GM12878 (cell line): ENCODE results near the gene SETDB1. TPM values are rescaled to one million over a fixed set of nuclear protein-coding genes. Genes with fewer than 3 reads are reported as not detected.

ENCODE experiments used
- ATAC-seq: fragments of 200-7000 bp; cut with Tn5 transposase; 3 replicates; pipeline ENCODE4 v1.9.1; 2020; ENCODE audit warnings: mild to moderate bottlenecking, moderate library complexity
- BruUV-seq: library from RNA; stranded (reverse); fragments of 400-500 nt; replicated peaks from 2 replicates; lab custom pipeline; 2021; lab: Mats Ljungman, UMichigan
- CTCF ChIA-PET: fragments of 300-600 bp; sonication (Branson Sonifier 250); formaldehyde crosslinking; extraction: SDS; loops from one replicate; lab custom pipeline; 2021; ENCODE audit warnings: inconsistent platforms; lab: Yijun Ruan, JAX
- POLR2A ChIA-PET: fragments of 350-600 bp; formaldehyde crosslinking; extraction: SDS; loops from one replicate; lab custom pipeline; 2021; ENCODE audit warnings: inconsistent platforms; lab: Charles Lee
- RAD21 ChIA-PET: fragments of 300-600 bp; sonication (Branson Sonifier 250); formaldehyde crosslinking; loops from one replicate; lab custom pipeline; 2023; ENCODE audit warnings: antibody characterized with exemption; ENCODE audit not compliant: unreplicated experiment; lab: Charles Lee
- SMC1A ChIA-PET: fragments of 300-600 bp; sonication (Branson Sonifier 250); formaldehyde crosslinking; loops from one replicate; lab custom pipeline; 2023; ENCODE audit not compliant: unreplicated experiment, uncharacterized antibody; lab: Charles Lee
- DNase-seq: peaks from one replicate; pipeline ENCODE4 v3.0.0-alpha.2; 2011; ENCODE audit warnings: low read depth, low spot score
- FAIRE-seq: peaks from 3 replicates; lab custom pipeline; 2011; peaks lifted over from hg19 to GRCh38; lab: Jason Lieb, UNC
- H2AFZ ChIP-seq: 2 replicates; pipeline ENCODE4 v1.6.0; 2011; ENCODE audit warnings: low read depth, low read length, control low read depth; ENCODE audit not compliant: control insufficient read depth
- H3K27ac ChIP-seq: 2 replicates; pipeline ENCODE4 v1.5.1; 2011; ENCODE audit warnings: control low read depth; ENCODE audit not compliant: control insufficient read depth, insufficient read depth
- H3K27me3 ChIP-seq, 2 experiments: replicated peaks in 1 of 2; 2 replicates each; pipeline versions ENCODE4 v1.6.0 to v1.6.1; 2011; ENCODE audit warnings: low read length in 1 of 2; ENCODE audit not compliant: control insufficient read depth in 2 of 2, insufficient read depth in 2 of 2
- H3K36me3 ChIP-seq, 2 experiments: 2 replicates each; pipeline ENCODE4 v1.5.1; 2011; ENCODE audit warnings: low read length in 1 of 2; ENCODE audit not compliant: control insufficient read depth in 2 of 2, insufficient read depth in 2 of 2
- H3K4me1 ChIP-seq: 2 replicates; pipeline ENCODE4 v1.6.1; 2011; ENCODE audit warnings: mild to moderate bottlenecking, low read length, moderate library complexity, mixed read lengths; ENCODE audit not compliant: control insufficient read depth, insufficient read depth
- H3K4me2 ChIP-seq: 2 replicates; pipeline ENCODE4 v1.6.0; 2011; ENCODE audit warnings: control low read depth; ENCODE audit not compliant: control insufficient read depth, insufficient read depth
- H3K4me3 ChIP-seq: fragments of 200-600 bp; sonication (generic); 2 replicates; pipeline ENCODE4 v1.5.1; 2016
- H3K79me2 ChIP-seq: 2 replicates; pipeline ENCODE4 v1.6.0; 2011; ENCODE audit warnings: low read length; ENCODE audit not compliant: control insufficient read depth, insufficient read depth
- H3K9ac ChIP-seq: 2 replicates; pipeline ENCODE4 v1.8.0; 2011; ENCODE audit warnings: low read length, control low read depth, mixed read lengths; ENCODE audit not compliant: control insufficient read depth, insufficient read depth
- H3K9me3 ChIP-seq: replicated peaks from 3 replicates; pipeline ENCODE4 v1.5.1; 2011; ENCODE audit warnings: mild to moderate bottlenecking, low read length; ENCODE audit not compliant: control insufficient read depth, insufficient read depth
- H4K20me1 ChIP-seq: 2 replicates; pipeline ENCODE4 v1.6.0; 2011; ENCODE audit not compliant: control insufficient read depth, insufficient read depth
- EP300 ChIP-seq, 2 experiments: fragments of 150-350 bp in 1 of 2; IDR thresholded peaks; 2 replicates each; pipeline ENCODE4 v1.6.1; 2011 to 2012; ENCODE audit warnings: low read depth in 2 of 2, low read length in 2 of 2, borderline replicate concordance in 1 of 2, improper control_type of control experiment in 1 of 2, inconsistent platforms in 1 of 2; ENCODE audit not compliant: control insufficient read depth in 1 of 2
- HDGF ChIP-seq: fragments of 450-650 bp; IDR thresholded peaks from 2 replicates; pipeline ENCODE4 v1.6.1; 2016; ENCODE audit warnings: antibody characterized with exemption
- KLF5 ChIP-seq: fragments of 450-650 bp; IDR thresholded peaks from 2 replicates; pipeline ENCODE4 v1.6.1; 2014; ENCODE audit warnings: mild to moderate bottlenecking; ENCODE audit not compliant: partially characterized antibody
- MEF2A ChIP-seq: IDR thresholded peaks from 2 replicates; pipeline ENCODE4 v1.6.1; 2011; ENCODE audit warnings: low read depth, mild to moderate bottlenecking, low read length, moderate library complexity; ENCODE audit not compliant: insufficient read depth
- MXI1 ChIP-seq: fragments of 150-350 bp; IDR thresholded peaks from 2 replicates; pipeline ENCODE4 v1.6.1; 2011; ENCODE audit warnings: low read depth, mild to moderate bottlenecking, inconsistent platforms, low read length, improper control_type of control experiment
- NBN ChIP-seq: fragments of 450-650 bp; IDR thresholded peaks from 2 replicates; pipeline ENCODE4 v1.6.1; 2016
- RELA ChIP-seq: fragments of 450-650 bp; IDR thresholded peaks from 2 replicates; pipeline ENCODE4 v1.8.0; 2014; ENCODE audit warnings: borderline replicate concordance; ENCODE audit not compliant: partially characterized antibody
- SREBF1 ChIP-seq: IDR thresholded peaks from 2 replicates; pipeline ENCODE4 v1.6.1; 2012; ENCODE audit warnings: mild to moderate bottlenecking, low read length
- STAT3 ChIP-seq: IDR thresholded peaks from 2 replicates; pipeline ENCODE4 v1.6.1; 2011; ENCODE audit warnings: low read depth, low read length, improper control_type of control experiment
- SUPT20H ChIP-seq: IDR thresholded peaks from 2 replicates; pipeline ENCODE4 v1.6.1; 2011; ENCODE audit warnings: low read depth, mild to moderate bottlenecking, low read length, moderate library complexity, borderline replicate concordance; ENCODE audit not compliant: control insufficient read depth
- SUZ12 ChIP-seq: fragments of 200-600 bp; sonication (generic); IDR thresholded peaks from one replicate; pipeline ENCODE4 v1.6.1; 2018; ENCODE audit warnings: antibody characterized with exemption, mild to moderate bottlenecking; ENCODE audit not compliant: unreplicated experiment
- ZNF274 ChIP-seq: IDR thresholded peaks from one replicate; pipeline ENCODE4 v1.8.0; 2011; ENCODE audit not compliant: insufficient read length, insufficient read depth
- WGBS: methylation state at CpG from one replicate; pipeline ENCODE4 v1.1.6; 2016; ENCODE audit warnings: low lambda C conversion rate; ENCODE audit not compliant: insufficient replicate concordance, insufficient coverage; ENCODE audit errors: missing lambda C conversion rate; 5-methylcytosine and 5-hydroxymethylcytosine counted together
- in situ Hi-C: fragments of 300-500 bp; cut with MboI; formaldehyde crosslinking; loops from 9 replicates; pipeline ENCODE4 v1.14.3; 2018; ENCODE audit warnings: mixed read lengths
- intact Hi-C: fragments of 100-400 bp; cut with micrococcal nuclease; formaldehyde crosslinking; loops from one replicate; pipeline ENCODE4 v1.14.2; 2022; ENCODE audit not compliant: unreplicated experiment
- polyA plus RNA-seq, 11 experiments: library from polyadenylated mRNA; depleted of rRNA in 4 of 11; unstranded in 6 of 11; stranded (reverse) in 5 of 11; fragments of >200 nt; fragmentation: Nextera tagmentation in 4 of 11; fragmentation: Illumina TruSeq in 1 of 11; extraction: Ambion mirVana in 4 of 11; extraction: Trizol in 1 of 11; gene quantifications; 1 replicate in 1 of 11; 2 replicates in 10 of 11; pipeline versions ENCODE4 v1.2.1 to v1.2.3, GENCODE V29; 2011 to 2016; ENCODE audit warnings: inconsistent platforms in 2 of 11, missing spikeins in 2 of 11, low read depth in 1 of 11
- total RNA-seq, 4 experiments: library from RNA; depleted of rRNA in 3 of 4; stranded (reverse); fragments of >200 nt in 3 of 4; fragmentation: Illumina TruSeq in 1 of 4; extraction: Trizol in 1 of 4; gene quantifications; 2 replicates each; pipeline versions ENCODE4 v1.2.1 to v1.2.3, GENCODE V29; 2013 to 2021
- TF ChIP-seq, protein P1 (sequence below): fragments of 450-650 bp; IDR thresholded peaks from 2 replicates; pipeline ENCODE4 v1.6.1; 2017; ENCODE audit warnings: antibody characterized with exemption, mild to moderate bottlenecking, moderate library complexity
- TF ChIP-seq, protein P2 (sequence below): fragments of 450-650 bp; IDR thresholded peaks from 2 replicates; pipeline ENCODE4 v1.6.1; 2016; ENCODE audit warnings: mild to moderate bottlenecking
- TF ChIP-seq, protein P3 (sequence below): fragments of 450-650 bp; IDR thresholded peaks from 2 replicates; pipeline ENCODE4 v1.6.1; 2018; ENCODE audit warnings: mild to moderate bottlenecking, low read depth, moderate library complexity; ENCODE audit not compliant: partially characterized antibody

The SETDB1 gene
- total and polyA plus RNA-seq, 10 of the 15 experiments (the other 5 are each of a cell fraction or from before 2014, with no cell fraction given): 14.3 to 56.7 (median 35.7) TPM

DNA sequence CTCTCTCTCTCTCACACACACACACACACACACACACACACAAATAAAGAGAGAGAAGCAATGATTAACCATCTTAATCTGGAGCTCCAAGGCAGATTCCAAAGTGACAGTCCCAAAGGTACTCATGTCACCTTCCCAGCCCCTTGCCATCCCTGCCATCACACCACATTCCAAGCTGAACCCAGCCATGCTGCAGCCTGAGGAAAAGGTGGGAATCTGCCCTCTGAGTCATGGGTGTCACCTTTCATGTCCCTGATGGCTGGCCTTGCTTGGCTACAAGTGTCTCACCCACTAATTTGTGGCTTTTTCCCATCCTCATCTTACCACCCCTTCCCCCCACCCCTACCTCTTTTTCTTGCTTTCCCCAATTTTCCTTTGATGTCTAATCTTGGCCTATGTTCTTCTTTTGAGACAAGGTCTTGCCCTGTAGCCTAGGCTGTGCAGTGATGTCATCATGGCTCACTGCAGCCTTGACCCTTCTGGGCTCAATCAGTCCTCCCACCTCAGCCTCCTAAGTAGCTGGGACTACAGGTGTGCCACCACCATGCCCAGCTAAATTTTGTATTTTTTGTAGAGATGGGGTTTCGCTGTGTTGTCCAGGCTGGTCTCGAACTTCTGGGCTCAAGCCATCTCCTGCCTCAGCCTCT, 59.1 kb downstream of the SETDB1 start:
- no peak overlapping the region for H3K9ac ChIP-seq
- no peak overlapping the region for H3K4me3 ChIP-seq
- no peaks in the 10 kb centered on the region for H3K9me3 ChIP-seq
- in situ Hi-C loops (no loop called here), intact Hi-C loops (no loop called here)
- H3K27ac ChIP-seq: no peak overlapping the region
- ChIA-PET SMC1A (interaction anchor here (1.5 kb wide), 1 partner anchor 10 kb away, joined by 5 read pairs; no protein-coding TSS in a partner anchor), POLR2A (interaction anchor here (0.9 to 1.1 kb wide), 2 partner anchors 10 to 356 kb away, joined by 3 read pairs; partner anchors contain the start of gene ENSA), CTCF (interaction anchor here (0.7 to 15.8 kb wide), 2 partner anchors 15 to 17 kb away, joined by 3 to 252 read pairs; partner anchors contain the start of gene MINDY1), RAD21 (interaction anchor here (0.6 kb wide), 1 partner anchor 66 kb away, joined by 3 read pairs; no protein-coding TSS in a partner anchor)
- no peaks in the 10 kb centered on the region for H3K4me1 ChIP-seq
- no peaks in the 10 kb centered on the region for H3K36me3 ChIP-seq
- 0% methylated on average over 2 of the region's 2 CpGs for WGBS
- H3K79me2 ChIP-seq: no peaks in the 10 kb centered on the region
- FAIRE-seq (no peak), DNase-seq (no peak), ATAC-seq (no peak)
- no peak overlapping the region for H3K4me2 ChIP-seq
- BruUV-seq: no TSS peak
- H2AFZ ChIP-seq: no peak overlapping the region
- H4K20me1 ChIP-seq: no peaks in the 10 kb centered on the region
- H3K27me3 ChIP-seq: no peaks in the 10 kb centered on the region
- TF ChIP-seq SUPT20H (no peak), MXI1 (no peak), SUZ12 (no peak), KLF5 (no peak), STAT3 (no peak), HDGF (no peak), EP300 (IDR thresholded peaks at IDR 0.05; ENCODE audit: borderline replicate concordance in 1 of 2, control insufficient read depth in 1 of 2, low read depth in 2 of 2, low read length in 2 of 2) (no peak), MEF2A (no peak), ZNF274 (no peak), SREBF1 (no peak), RELA (no peak), NBN (no peak)
- TF ChIP-seq, protein P1, sequence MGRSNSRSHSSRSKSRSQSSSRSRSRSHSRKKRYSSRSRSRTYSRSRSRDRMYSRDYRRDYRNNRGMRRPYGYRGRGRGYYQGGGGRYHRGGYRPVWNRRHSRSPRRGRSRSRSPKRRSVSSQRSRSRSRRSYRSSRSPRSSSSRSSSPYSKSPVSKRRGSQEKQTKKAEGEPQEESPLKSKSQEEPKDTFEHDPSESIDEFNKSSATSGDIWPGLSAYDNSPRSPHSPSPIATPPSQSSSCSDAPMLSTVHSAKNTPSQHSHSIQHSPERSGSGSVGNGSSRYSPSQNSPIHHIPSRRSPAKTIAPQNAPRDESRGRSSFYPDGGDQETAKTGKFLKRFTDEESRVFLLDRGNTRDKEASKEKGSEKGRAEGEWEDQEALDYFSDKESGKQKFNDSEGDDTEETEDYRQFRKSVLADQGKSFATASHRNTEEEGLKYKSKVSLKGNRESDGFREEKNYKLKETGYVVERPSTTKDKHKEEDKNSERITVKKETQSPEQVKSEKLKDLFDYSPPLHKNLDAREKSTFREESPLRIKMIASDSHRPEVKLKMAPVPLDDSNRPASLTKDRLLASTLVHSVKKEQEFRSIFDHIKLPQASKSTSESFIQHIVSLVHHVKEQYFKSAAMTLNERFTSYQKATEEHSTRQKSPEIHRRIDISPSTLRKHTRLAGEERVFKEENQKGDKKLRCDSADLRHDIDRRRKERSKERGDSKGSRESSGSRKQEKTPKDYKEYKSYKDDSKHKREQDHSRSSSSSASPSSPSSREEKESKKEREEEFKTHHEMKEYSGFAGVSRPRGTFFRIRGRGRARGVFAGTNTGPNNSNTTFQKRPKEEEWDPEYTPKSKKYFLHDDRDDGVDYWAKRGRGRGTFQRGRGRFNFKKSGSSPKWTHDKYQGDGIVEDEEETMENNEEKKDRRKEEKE: no peak
- TF ChIP-seq, protein P2, sequence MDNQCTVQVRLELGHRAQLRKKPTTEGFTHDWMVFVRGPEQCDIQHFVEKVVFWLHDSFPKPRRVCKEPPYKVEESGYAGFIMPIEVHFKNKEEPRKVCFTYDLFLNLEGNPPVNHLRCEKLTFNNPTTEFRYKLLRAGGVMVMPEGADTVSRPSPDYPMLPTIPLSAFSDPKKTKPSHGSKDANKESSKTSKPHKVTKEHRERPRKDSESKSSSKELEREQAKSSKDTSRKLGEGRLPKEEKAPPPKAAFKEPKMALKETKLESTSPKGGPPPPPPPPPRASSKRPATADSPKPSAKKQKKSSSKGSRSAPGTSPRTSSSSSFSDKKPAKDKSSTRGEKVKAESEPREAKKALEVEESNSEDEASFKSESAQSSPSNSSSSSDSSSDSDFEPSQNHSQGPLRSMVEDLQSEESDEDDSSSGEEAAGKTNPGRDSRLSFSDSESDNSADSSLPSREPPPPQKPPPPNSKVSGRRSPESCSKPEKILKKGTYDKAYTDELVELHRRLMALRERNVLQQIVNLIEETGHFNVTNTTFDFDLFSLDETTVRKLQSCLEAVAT: no peak
- TF ChIP-seq, protein P3, sequence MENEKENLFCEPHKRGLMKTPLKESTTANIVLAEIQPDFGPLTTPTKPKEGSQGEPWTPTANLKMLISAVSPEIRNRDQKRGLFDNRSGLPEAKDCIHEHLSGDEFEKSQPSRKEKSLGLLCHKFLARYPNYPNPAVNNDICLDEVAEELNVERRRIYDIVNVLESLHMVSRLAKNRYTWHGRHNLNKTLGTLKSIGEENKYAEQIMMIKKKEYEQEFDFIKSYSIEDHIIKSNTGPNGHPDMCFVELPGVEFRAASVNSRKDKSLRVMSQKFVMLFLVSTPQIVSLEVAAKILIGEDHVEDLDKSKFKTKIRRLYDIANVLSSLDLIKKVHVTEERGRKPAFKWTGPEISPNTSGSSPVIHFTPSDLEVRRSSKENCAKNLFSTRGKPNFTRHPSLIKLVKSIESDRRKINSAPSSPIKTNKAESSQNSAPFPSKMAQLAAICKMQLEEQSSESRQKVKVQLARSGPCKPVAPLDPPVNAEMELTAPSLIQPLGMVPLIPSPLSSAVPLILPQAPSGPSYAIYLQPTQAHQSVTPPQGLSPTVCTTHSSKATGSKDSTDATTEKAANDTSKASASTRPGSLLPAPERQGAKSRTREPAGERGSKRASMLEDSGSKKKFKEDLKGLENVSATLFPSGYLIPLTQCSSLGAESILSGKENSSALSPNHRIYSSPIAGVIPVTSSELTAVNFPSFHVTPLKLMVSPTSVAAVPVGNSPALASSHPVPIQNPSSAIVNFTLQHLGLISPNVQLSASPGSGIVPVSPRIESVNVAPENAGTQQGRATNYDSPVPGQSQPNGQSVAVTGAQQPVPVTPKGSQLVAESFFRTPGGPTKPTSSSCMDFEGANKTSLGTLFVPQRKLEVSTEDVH: no peak
